ENCODE data around the gene CASP3.
"Not testable (repeated sequence)": the region's sequence is repeated elsewhere in the genome, so short reads cannot be mapped to it uniquely, and the experiment has no call there.

CASP3 gene

DNA sequence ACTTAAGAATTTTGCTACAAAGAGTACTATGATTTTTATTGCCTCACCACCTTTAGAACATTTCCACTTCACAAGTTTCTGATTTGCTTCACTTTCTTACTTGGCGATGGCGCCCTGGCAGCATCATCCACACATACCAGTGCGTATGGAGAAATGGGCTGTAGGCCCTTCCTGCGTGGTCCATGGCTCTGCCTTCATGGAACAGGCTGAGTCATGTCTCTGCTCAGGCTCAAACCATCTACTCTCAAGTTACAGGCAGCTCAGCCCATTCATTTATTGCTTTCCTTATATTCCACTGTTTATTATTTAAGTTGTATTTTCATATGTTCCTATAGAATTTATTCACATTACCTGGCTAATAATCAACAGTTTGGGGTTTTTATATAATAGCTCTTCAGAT is 21.1 kb downstream of the CASP3 start:
- DNase-seq = no peak

DNA sequence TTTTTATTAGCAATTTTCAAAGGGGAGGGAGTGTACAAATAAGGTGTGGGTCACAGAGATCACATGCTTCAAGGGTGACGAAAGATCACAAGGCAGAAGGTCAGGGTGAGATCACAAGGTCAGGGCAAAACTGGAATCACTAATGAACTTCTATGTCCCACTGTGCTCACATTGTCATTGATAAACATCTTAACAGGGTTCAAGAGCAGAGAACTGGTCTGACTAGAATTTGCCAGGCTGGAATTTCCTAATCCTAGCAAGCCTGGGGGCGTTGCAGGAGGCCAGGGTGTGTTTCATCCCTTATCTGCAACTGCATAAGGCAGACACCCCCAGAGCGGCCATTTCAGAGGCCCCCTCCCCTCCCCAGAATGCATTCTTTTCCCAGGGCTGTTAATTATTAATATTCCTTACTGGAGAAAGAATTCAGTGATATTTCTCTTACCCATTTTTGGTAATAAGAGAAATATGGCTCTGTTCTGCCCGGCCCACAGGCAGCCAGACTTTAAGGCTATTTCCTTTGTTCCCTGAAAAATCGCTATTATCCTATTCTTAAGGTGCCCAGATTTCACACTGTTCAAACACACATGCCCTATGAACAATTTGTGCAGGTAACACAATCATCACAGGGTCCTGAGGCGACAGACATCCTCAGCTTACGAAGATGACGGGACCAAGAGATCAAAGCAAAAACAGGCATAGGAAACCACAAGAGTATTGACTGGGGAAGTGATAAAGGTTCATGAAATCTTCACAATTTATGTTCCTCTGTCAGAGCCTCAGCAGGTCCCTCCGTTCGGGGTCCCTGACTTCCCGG is 23.3 kb downstream of the CASP3 start:
- DNase-seq = not testable (repeated sequence)

DNA sequence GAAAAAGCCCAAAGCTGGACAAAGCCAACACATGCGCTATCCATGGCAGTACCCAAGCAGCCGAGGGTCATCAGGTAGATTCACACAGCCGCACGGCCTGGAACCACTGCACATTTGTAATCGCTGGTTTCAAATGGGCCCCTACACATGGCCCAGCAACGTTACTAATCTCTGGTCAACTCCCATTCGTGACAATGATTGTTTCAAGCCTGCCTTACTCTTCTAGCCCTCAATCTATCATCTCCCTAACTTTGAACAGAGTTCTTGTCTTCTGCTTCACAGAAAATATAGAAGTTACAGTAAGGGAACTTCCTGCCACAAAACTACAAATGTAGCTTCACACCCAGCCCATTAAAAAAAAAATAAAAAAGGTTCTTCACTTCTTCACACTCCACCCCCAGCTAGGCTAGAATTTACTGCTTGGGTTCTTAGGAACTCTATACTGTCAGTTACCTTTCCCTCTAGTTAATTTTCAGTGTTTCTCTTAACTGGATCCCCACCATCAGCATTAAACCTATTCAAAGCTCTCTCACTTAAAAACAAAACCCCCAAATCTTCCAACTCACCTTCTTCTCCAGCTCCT is 24.2 kb downstream of the CASP3 start:
- no peak for DNase-seq

DNA sequence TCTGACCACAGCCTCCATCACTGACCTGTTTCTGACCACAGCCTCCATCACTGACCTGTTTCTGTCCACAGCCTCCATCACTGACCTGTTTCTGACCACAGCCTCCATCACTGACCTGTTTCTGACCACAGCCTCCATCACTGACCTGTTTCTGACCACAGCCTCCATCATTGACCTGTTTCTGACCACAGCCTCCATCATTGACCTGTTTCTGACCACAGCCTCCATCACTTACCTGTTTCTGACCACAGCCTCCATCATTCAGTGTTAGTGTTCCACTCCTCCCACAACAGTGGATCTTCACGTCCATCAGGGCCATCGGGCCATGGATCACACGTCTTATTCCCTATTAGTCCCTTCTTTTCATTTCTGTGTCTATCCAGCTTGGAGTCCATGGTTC is 24.7 kb downstream of the CASP3 start:
- not testable (repeated sequence) for DNase-seq

DNA sequence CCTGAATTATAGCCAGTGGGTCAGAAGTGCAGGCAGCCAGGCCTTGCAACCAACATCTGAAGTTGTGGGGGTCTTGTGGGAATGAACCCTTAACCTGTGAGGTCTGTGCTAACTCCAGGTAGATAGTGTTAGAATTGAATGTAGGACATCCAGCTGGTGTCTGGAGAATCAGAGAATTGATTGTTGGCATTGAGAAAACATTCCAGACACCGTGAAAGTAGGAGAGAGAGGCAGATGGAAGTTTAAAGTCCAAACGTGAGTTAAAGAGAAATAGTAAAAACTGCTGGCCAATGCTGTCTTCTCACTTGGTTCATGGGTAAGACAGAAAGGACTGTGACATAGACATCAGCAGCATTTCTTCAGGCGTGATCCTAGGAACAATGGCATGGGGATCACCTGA is 27.7 kb downstream of the CASP3 start:
- no peak for DNase-seq

DNA sequence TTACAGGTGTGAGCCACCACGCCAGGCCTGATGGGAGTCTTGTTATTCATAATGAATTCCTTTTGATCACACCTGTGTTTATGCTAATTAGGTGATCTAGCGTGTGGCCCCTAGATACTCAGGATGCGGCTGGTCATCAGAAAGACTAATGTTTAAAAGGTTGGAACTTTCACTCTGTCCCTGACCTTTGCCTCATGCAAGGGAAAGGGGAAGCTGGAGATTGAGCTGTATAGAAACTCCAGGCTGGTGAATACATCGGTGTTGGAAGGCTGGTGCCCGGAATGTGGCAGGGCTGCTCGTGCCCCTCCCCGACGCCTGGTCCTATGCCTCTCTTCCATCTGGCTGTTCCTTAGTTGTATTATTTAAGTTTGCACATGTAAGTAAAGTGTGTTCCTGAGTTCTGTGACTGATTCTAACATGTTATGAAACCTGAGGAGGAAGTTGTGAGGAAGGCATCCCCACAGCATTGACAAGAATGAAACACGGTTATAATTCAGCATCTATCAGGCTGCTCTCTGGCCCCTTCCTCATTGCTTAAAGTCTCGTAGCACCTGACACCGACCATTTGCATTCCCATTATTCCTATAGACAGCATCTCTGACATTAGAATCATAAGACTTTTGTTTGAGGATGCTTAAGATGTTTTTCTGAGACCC is 28.9 kb downstream of the CASP3 start:
- peak; percentile 68 for DNase-seq

DNA sequence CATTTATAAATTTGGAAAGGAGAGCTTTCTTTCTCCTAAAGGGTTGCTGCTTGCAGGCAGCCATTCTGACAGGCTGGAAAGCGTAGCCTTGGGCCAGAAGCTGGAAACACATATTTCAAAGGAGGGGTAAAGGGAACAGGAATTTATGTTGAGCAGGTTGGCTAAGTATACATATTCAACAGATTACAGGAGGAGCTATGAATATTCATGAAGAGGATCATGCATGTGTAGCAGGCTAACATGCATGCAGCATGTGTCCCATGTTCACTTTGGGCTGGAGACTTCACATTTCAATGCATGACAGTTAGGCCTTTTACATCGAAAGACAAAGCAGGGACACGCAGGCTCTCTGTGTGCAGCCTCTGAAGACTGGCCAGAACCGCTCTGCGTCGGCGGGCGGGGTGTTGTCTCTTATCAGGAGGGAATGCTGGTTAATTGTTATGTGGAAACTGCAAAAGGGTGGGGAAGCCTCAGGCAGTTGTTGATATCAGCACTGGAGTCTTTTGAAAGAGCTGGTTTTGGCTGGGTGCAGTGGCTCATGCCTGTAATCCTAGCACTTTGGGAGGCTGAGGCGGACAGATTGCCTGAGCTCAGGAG is 31.5 kb downstream of the CASP3 start:
- DNase-seq = no peak

DNA sequence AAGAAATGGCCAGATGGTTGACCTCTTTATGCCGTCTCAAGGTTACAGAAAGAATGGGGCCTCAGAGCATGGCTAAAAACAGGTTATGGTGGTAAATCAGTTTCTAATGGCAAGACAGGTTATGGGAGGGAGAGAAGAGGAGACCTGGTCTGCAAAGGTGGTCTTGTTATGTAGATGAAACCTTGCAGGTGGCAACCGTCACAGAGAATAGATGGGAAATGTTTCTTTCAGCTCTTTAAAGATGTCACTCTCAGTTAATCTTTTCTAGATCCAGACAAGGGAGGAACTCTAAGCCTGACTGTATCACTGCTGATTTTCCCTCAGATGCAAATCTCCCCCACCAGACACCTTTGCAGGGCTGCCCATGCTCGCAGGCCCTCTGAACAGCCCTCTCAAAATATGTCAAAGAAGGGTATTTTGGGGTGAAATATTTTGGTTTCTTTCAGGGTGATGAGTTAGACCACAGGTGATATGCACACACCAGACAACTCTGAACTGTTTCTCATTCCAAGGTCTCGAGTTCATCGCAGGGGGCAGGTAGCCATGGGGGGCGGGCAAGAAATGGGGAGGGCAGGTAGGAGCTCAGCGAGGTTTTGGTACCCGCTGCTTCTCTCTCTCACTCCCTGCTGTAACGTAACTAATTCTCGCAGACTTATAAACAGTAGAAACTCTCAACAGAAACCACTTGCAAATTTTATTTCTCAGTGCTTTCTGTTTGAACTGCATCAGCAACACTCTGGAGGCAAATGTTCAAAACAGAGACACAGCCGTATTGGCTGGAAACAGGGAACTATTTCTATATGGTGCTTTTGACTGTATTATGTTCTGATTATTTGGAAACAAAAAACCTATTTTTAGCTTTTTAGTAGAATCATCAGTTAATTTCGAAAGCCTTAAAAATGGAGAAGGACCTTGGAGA is 32.4 kb downstream of the CASP3 start:
- peak; percentile 16 for DNase-seq

DNA sequence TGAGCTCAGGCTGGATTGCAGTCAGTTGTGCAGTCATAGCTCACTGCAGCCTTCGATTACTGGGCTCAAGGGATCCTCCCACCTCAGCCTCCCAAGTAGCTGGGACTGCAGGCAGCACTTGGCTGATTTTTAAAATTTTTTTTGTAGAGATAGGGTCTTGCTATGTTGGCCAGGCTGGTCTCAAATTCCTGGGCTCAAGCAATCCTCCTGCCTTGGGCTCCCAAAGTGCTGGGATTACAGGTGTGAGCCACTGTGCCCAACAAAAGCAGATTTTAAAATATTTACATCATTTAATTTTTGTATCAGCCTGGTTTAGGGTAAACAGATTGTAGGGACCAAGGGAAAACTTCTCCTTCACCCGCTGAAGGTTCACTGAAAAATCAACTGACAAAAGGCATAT is 33.1 kb downstream of the CASP3 start:
- not testable (repeated sequence) for DNase-seq

DNA sequence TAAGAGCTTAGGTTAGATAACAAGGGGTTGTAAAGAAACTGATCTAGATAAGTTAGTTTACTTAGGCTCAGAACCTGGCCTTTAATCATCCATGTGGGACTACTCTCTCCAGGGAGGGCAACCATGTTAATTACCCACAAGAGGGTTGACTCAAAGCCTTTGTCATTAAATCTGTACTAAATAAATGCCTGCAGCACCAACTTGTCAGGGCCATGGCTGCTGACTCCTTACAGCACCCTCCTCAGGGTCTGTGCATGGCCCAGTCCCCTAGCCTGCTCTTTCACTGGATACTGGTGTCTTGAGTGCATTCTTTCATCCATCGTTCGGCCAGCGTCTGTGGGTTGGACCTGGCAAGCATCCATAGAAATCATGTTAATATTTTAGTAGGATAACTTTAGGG is 34.7 kb downstream of the CASP3 start:
- DNase-seq = no peak

DNA sequence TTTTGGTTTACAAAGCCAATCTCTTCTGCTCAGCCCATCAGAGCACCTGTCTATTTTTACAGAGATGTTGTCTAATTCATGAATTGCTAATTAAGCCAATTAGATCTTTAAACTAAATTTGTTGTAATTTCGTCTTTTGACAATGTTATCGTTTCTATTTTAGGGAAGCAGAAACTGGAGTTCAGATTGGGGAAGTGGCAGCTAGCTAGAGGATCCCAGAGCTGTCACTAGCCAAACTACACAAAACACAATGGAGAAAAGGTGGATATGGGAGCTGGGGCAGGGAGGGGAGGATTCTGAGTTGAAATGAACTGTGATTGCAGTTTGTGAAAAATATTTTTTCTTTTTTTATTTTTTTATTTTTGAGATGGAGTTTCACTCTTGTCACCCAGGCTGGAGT is 35.8 kb downstream of the CASP3 start:
- peak; percentile 27 for DNase-seq

DNA sequence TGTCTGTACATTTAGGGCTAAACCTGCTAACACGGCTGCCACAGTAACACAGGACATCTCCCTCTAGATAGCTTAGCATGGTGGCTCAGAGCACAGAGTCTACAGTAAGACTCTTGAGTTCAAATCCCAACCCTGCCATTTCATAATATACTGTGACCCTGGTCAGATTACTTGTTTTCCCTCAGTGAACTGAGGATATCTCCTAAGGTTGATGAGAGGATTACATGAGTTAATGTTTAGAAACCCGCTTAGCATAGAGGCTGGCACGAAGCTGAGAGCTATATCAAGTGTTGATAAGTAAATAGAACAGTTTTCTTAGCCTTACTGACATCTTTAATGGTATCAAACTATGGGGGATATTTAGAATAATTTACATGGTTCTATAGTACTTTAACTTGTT is 37.2 kb downstream of the CASP3 start:
- DNase-seq = no peak

DNA sequence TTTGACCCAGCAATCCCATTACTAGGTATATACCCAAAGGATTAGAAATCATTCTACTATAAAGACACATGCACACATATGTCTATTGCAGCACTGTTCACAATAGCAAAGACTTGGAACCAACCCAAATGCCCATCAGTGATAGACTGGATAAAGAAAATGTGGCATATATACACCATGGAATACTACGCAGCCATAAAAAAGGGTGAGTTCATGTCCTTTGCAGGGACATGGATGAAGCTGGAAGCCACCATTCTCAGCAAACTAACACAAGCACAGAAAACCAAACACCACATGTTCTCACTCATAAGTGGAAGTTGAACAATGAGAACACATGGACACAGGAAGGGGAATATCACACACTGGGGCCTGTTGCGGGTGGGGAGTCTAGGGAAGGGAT is 41.8 kb downstream of the CASP3 start:
- DNase-seq = not testable (repeated sequence)

DNA sequence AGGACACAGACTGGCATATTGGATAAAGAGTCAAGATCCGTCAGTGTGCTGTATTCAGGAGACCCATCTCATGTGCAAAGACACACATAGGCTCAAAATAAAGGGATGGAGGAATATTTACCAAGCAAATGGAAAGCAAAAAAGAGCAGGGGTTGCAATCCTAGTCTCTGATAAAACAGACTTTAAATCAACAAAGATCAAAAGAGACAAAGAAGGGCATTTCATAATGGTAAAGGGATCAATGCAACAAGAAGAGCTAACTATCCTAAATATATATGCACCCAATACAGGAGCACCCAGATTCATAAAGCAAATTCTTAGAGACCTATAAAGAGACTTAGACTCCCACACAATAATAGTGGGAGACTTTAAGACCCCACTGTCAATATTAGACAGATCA is 46.4 kb downstream of the CASP3 start:
- not testable (repeated sequence) for DNase-seq

DNA sequence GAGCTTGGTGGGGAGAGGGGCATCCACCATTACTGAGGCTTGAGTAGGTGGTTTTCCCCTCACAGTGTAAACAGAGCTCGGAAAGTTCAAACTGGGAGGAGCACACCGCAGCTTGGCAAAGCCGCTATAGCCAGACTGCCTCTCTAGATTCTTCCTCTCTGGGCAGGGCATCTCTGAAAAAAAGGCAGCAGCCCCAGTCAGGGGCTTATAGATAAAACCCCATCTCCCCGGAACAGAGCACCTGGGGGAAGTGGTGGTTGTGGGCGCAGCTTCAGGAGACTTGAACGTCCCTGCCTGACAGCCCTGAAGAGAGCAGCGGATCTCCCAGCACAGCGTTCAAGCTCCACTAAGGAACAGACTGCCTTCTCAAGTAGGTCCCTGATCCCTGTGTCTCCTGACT is 48.3 kb downstream of the CASP3 start:
- DNase-seq = not testable (repeated sequence)

DNA sequence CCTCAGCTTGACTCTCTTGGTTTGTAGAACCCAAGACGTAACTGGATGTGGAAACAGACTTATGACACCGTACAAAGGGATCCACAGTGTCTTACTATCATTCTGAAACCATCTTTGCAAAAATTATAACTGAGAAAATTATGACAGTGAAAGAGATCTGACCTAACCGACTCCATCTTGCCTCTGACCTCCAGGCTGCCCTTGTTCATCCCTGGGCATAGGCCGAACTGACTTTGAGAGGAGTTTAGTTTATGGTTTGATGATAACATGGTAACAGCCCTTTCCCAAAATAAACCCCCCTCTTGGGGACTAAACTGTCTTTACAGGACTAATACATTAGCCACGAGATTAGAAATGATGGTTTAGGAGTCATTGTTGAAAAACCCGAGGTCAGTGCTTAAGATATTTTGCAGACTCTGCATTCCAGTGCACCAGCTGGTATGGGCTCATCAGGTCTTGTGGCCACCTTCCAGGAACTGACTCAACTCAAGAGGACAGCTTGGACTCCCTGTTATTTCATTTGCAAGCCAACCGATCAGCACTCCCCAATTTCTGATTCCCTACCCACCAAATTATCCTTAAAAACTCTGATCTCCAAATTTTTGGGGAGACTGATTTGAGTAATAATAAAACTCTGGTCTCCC is 49.6 kb downstream of the CASP3 start:
- DNase-seq = no peak

DNA sequence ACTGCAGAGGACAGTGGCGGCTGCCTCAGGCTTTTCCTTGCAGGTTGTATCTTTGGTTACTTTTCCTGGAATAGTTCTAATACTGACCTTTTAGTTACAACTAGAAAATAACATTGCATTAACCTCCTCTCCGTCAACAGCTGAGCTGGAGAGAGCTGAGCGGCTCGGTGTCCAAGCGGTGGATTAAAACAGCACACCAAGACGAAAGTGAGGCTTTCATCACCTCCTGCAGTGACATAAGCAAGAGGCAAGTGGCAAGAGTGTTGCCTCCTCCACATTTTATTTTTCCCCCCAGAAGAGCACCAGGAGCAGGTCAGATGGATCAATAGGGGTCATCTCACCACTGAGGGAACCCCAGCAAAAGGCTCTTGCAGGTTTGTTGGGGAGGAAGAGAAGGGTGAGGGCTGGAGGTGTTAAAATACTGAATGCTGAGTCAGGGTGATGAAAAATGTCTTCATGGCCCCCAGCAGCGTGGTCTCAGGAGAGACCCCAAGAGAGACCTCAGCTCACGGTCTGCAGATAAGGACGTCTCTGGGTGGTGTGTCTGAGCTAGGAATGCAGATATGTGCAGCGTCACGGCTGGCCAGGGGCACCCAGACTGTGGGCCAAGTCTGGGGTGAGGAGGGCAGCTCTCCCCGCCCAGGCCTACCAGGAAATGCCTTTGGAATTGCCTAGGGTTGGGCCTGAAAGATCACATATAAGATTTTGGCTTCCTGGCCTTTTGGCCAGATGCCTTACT is 50.3 kb downstream of the CASP3 start:
- DNase-seq = no peak

DNA sequence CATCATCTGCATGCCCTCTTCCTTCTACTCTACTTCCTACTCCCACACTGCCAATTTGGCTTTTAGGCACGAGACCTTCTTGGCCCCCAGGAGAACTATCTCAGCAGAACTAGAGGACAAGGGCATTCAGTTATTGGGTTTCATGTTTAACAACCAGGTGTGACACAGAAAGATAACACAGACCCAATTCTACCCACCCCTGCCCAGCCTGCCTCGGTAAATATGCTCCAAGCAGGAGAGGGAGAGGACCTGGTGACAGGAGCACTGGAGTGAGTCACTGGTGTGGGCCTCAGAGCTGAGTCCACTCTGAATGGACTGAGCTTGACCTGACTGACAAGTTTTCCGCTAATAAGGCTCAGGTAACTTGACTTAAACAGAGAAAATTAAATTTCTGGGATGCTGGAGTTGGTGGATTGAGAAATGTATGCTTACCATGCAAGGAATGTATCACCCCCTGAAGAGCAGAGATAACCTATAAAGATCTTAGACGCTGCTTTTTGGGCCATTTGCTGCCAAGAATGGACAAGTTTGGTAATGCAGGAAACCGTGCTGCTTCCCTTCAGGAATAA is 52.5 kb downstream of the CASP3 start:
- DNase-seq = no peak

DNA sequence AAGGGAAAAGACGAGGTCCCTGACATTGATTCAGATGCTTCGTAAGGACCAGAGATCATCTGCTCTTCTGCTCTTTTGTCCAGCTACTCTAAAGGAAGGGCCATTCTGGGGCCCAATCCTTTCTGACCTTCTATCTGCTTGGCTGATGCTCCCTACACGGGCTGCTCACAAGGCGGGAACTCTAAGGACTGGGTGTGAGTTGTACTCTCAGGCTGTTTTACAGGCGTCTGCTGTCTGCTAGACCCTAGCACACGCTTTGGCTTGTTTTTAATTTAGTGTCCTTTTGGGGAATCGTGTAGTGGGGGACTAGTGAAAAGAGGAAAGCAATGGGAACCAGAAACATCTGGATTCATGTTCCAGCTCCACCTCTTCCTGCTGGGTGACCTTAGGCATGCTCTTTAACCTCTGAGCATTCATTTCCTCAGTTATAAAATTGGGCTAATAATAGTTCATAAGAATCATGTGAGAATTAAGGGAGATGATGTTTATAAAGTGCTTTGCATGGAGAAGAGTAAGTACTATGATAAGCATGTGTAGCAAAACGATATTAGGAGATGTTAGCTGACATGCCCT is 53.1 kb downstream of the CASP3 start:
- no peak for DNase-seq

DNA sequence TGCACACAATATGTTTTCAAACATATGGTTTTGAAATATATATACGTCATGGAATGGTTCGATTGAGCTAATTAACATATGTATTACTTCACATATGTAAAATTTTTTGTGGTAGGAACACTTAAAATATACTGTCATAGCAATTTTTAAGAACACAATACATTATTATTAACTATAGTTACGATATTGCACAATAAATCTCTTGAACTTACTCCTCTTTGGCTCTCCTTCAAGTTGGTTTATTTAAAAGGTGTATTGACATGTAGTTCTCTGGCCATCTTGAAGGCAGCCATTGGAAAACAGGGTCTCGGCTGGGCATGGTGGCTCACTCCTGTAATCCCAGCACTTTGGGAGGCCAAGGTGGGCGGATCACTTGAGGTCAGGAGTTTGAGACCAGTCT is 53.8 kb downstream of the CASP3 start:
- DNase-seq = no peak

DNA sequence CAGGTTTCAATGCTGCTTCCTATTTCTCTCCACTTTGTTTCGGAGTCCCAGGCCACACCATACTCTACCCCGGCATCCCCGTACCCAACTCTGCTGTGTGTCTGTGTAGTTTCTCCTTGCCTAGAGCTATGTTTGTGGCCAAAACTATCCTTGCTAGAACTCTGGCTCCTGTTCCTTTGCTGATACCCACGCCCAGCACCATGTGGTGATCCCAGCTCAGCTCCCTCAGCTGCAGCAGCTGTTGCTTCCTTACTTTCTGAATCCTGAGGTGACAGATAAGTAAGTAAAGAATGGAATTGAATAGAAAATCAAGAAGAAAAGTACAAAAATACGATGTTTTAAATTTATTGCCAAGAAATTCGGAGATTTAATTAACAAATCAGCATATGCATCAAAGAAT is 55.8 kb downstream of the CASP3 start:
- no peak for DNase-seq
